HG03378 (cell line): ENCODE data around the gene FAM174B.

Source experiments
- ATAC-seq: cut with Tn5 transposase; IDR thresholded peaks from one replicate; pipeline ENCODE4 v1.9.1; 2021; ENCODE audit warnings: mild to moderate bottlenecking, moderate library complexity; ENCODE audit not compliant: unreplicated experiment

The FAM174B gene

DNA sequence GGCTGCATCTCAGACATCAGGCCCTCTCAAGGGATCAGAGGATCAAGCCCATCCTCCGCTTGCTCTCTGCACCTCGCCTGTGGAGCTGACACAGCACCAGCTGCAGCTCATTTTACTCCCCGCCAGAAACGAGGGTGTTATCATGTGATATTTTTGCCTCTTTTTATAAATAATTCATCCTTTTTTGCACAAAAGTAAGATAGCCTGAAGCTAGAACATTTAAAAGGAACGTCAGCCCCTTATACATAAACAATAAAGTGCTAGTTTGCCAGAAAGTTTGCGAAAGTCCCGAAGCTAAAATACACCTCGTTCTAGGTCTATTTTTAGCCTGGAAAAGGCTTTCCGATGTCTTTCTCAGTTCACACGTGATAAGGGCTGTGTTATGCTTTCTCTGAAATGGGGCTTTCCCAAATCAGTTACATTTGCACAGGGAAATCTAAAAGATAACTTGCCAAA, 9.6 kb upstream of the FAM174B start:
- peak; percentile 40 for ATAC-seq

DNA sequence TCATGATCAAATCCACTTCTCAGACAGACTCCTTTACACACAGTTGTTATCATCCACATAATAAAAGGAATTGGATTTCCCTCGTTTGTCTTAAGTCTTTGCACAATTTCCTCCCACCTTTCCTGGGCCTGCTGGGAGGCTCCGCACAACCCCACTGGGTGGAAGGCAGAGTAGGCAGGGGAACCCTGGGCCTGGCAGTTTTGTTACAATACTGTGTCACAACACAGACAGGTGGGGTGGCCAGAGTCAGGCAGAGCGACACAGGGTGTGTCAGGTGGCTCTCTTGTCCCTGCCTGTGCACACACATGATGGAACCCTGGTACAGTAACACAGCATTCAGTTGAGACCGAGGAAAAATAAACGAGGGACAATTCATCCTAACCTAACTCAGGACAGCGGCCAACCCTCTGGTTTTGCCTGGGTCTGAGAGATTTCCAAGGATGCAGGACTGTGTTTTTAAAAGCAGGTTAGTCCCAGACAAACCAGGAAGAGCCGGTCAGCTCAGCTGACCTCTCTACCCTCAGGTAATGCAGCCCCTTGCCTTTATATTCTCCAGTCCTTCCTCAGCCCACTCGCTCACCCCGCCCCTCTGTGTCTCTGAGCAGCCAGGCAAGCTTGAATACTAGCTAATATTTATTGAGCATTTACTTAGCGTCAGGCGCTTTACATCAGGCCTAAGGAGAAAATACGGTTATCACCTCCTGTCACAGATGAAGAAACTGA, 8.8 kb upstream of the FAM174B start:
- no peak for ATAC-seq

DNA sequence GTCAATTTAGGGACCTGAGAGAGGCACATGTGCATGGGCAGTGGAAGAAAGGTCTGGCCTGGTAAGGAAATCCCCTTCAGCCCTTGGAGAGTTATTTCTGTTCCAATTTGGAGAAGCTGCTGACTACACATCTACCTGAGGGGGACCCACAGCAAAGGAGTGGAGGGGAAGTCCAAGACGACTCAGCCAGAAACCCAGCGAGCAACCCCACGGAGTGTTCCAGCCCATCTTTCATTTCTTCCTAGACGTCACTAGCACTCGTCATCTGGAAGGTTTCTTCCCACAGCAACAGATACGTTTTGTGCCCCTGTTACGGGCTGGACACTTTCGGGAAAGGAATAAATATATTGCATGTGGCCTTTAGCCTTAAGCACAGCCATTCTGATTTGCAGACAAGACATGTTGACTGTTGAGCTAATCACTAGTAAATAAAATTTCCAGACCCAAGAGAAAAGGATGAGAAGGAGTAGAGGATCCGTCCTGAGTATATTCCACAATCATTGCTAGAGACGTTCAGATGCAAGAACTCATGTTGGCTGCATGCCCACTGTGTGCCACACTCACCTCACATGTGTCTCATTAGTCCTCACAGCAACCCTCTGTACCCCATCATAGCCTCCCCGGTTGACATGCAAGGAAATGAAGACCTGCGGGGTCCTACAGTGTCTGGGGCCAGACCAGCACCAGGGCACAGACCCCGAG, 7.8 kb upstream of the FAM174B start:
- ATAC-seq = peak; percentile 58

DNA sequence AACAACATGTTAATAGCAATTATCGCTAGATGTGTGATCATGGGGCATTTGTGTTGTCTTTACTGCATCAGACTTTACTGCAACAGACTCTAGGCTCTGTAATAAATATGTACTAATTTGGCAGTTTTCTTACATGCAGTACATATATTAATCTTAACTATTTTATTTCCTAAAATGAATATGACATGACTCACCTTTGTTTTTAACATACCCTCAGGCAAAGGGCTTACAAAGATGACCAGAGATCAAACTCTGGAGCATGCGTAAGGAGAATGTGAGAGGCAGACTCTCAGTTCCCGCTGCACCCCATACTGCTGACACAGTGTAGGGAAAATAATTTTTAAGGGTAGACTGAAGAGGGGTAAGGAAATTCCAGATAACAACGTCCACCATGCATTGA, 7.2 kb upstream of the FAM174B start:
- ATAC-seq = no peak

DNA sequence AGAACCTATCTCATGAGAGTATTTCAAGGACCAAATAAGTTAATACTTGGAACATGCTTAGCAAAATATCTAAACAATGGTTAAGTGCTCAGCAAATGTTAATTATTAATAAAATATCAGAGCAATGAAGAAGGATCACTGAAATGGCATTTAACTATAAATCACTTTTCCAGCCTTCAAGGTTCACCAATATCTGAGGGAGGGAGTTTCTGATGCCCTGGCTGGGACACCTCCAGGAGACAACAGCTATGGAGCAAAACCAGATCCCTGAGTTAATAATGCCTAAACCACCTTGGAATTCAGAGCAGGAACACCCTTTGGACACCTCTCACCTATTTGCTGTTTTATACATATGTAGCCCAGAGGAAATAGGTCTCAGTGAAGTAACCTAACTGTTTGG, 6.4 kb upstream of the FAM174B start:
- ATAC-seq = no peak

DNA sequence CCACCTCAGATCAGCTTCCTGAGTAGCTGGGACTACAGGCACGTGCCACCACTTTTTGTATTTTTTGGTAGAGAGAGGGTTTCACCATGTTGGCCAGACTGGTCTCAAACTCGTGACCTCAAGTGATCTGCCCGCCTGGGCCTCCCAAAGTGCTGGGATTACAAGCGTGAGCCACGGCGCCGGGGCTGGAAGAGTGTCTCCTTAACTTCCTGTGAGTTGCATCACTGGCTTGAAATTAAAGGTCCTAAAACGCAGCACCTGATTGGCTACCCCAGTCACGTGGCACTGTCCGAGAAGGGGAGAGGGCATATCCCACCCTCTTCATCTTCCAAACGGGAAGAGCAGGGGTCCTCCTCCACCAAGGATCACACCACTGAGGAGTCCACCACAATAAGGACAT, 5.5 kb upstream of the FAM174B start:
- ATAC-seq = no peak

DNA sequence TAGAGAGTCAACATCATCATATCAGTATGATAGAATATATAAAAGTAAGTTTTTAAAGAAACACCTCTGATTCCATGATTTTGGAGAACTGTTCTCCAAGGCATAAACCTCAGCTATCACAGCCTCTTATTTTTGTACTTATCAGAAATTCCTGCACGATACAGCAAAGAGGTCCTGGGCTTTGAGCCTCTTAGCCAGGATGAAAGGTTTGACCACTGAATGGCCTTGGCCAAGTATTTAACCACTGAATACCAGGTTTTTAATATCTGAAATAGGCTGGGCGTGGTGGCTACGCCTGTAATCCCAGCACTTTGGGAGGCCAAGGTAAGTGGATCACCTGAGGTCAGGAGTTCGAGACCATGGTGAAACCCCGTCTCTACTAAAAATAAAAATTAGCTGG, 1.9 kb upstream of the FAM174B start:
- ATAC-seq = no peak

DNA sequence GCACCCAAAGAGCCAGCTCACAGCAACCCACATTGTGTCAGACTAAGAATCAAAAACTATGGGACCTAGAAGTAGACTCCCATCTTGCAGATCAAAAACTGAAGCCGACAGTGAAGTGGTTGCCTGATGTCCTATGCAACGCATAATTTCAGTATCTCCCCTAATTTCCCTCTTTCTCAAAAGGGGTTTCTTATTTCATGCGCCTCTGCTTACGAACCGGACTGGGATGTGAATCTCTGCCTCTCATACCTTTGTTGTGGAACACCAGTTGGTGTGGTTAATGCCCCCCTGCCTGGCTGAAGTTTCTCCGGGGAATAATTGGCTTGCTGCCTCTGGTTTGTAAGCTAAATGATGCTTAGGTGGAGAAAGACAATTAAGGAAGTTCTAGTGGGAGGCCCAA, 514 bp upstream of the FAM174B start:
- ATAC-seq = no peak

DNA sequence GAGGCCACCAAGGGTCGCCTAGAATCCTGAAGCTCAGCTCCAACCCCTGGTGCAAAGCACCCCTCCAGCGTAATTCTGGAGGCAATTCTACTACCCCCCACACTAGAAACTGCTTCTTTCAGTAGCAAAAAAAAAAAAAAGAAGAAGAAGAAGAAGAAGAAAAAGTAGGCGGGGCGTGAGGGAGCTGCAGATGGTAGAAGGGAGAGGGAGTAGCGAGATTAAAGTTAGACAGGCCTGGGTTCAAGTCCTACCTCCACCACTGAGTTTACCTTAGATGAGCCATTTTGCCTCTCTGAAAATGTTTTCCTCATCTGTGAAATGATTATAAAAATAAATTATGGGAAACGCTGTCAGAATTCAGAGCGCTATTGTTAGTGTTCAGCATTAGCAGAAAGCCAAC, 913 bp downstream of the FAM174B start:
- ATAC-seq = no peak

DNA sequence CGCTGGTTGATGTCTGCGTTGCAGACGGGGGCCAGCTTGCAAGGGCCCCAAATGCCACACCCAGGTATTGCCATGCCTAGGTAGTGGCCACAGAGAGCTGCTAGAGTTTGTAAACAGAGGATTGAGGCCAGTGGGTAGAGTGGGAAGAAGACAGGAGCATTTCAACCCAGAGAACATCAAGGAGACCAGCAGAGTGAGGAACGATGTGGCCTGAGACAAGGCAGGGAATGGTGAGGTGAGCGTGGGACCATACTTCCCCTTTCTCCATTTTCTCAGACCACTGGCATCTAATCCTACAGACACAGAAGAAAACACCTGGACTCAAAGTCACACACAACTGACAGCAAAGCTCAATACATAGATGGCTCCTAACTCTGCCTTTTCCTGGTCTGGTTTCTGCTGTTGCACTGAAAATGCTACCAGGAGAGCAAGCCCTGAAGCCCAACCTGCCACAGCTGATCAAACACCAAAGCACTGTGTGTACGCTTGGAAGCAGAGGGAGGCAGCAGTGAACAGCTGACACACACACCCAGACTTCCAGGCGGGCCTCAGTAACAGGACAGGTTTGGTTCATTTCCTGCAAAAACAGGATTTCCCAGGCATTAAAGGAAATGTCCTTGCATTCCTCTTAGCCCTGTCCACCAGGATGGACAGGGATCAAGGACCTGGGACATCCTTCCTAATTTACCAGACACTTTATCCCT, 1.6 kb downstream of the FAM174B start:
- no peak for ATAC-seq

DNA sequence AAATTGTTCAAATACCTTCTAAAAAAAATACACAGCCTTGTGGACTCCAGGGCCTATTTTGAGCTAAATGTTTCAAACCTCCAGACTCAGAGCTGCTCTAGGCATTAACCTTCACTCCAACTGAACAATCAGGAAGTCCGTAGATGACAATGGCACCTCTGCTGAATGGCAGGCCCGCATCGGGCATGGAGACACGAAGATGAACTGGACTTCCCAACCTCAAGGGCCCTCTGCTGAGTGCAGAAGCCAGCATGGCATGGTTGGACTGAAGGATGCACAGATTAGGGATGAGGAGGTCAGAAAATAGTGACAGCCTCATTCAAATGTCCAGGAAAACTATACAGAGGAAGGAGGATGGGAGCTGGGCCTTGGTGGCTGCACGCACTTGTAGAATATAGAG, 2.2 kb downstream of the FAM174B start:
- ATAC-seq = no peak

DNA sequence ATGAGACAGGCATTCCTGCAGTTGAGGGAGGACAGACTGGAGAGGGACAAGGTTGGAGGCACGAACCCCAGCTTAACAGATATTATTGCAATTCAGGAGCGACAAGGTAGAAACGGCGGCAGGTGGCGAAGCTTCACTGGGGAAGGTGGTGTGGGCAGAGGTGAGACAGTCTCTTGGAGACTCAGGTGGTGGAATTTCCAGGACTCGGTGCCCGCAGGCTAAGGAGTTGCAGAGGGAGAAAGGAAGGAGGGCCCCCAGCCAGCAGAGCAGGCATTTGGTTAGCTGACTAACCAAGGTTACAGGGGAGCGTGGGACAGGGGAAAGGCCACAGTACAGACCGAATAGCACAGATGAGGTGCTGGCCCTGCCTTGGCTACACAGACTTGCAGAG, 3.0 kb downstream of the FAM174B start:
- ATAC-seq = no peak

DNA sequence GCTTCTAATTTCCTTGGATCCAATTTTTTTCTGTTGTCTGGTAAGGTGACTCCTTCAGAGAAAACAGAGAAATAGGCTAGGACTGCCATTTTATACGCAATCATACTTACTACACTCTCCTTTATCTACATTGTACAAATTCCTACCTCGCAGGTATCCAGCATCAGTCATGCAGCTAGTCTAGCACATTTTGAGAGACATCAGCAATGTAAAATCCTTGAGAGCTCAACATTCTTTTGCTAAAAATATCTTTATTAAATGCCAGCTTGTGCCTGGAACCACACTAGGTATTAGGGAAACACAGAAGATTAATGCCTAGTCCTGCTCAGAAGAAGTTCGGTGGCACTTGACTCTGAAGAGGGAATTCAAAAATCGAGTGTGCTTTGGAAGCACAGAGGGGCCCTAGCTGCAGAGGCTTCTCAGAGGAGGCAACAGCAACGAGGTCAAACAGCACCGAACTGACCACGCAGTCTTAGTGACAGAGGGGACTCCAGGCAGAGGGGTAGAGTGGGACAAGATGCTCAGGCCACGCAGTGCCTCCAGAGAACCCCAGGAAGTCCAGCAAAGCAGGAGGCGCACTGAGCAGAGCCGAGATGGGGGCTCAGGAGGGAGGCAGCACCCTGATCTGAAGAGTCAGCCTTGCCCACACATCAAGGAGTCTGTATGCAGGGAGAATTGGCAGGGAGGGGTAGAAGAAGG, 3.5 kb downstream of the FAM174B start:
- ATAC-seq = no peak

DNA sequence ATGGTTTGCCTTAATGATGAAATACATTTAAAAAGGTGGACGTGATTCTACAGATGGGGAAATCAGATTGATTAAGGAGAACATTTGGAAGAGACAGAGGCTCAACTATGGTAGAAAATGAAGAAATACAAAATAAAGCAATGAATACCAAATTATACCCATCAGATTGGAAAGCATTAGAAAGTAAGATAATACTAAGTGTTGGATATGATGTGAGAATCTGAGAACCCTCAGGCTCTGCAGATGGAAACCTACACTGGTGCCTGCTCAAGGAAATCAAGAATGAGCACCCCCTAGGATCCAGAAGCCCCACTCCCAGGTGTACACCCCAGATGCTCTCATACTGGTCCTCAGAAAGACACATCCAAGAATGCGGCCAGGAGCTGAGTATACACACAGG, 4.6 kb downstream of the FAM174B start:
- no peak for ATAC-seq

DNA sequence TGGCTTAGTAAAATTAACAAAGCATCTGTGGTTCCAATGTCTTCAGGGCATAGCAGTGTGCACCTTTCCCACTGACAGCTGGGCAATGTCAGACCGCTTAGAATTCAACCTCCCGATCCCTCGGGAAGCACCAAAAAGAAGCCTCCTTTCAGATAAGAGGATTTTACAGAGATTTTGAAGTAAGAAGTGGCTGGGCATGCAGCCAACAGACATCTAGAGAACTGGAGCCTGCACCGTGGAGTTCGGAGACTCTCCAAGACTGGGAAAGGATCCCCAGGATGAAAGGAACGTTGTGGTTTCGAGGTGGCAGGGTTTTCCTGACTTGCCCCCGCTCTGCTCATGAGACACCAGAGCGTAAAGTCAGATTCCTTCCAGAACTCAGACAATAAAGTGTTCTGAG, 5.3 kb downstream of the FAM174B start:
- no peak for ATAC-seq

DNA sequence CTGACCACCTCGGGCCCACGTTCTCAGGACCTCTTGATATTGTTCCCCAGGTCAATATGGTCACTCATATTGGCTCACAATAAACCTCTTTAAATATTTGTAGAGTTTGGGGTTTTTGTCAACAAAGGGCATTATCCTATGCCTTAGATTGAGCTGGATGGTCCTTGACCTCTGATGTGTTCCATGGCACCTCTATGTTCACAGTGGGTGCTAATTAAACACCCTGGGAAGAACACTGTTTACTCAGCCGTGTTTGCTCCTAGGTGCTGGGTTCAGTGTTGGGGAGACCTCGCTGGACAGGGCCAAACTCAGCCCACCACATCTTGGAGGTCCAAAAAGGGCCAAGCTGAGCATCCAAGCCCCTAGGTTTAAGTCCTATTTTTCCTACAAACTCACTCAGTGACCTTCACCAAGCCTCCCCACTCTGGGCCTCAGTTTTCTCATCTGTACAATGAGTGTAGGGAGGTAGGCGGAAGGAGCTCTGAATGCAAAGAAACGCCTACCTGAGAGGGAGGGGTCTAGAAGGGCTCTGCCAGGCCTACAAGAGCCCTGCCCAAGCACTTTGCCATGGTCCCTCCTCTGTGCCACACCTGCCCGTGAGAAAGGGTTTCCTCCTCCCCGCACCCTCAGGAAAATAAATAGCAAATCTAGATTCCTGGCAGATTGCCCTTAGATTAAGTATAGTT, 7.2 kb downstream of the FAM174B start:
- no peak for ATAC-seq

DNA sequence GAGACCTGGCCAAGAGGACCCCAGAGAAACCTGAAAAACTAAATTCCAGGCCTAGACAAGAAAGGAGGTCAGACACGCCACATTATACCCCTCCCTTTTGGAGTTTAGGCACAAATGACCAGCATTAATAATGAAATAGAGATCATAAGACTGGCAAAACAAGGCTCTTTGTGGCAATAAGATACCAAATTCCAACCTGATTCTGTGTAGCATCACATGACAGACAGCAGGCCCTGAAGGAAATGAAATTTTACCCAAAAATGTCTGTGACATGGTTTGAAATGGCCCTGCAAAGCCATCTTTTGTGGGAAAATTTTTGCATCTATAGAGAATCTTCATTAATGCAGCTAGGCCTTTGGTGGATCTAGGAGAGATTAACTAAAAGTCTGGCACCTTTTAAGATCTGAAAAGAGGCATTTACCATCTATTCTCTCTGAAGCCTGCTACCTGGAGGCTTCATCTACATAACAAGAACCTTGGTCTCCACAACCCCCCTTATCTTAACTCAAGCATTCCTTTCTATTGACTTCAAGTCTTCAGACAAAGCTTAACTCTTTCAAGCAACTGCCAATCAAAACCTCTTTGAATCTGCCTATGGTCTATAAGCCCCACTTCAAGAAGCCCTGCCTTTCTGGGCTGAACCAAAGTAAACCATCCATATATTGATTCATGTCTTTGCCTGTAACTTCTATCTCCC, 8.0 kb downstream of the FAM174B start:
- no peak for ATAC-seq

DNA sequence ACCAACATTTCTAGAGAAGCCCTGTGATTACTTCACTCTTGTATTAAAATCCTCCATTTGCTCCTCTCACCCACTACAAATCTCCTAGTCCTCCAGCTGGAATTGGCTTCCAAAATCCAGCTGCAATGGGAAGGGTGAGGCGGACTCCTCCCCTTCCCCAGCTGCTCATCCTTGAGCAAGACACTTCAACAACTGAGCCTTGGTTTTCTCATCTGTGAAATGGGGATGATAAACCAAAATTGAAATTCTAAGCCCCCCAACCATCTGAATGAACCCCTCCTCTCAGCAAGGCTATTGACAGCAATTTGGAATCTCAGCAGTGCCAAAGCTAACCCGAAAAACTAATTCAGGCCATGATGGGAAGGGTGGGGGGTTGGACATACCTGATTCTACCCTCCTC, 9.4 kb downstream of the FAM174B start:
- no peak for ATAC-seq

DNA sequence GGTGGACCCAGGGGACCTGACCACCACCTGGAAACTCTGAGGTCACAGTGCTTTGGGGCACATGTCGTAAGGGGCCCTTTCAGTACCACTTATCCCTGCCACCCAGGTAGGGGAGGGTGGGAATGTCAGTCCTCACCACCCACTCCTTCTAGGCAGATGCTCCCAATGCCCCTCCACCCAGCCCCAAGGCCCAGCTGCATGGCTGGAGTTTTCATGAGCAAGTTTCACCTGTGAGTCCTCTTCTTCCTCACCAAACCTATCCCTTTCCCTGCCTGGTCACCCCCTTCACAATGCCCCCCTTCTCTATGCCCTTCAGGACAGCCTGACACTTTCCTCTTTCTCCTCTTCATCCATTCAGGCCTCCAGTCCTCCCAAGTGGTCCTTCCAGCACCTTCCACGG, 9.8 kb downstream of the FAM174B start:
- no peak for ATAC-seq

DNA sequence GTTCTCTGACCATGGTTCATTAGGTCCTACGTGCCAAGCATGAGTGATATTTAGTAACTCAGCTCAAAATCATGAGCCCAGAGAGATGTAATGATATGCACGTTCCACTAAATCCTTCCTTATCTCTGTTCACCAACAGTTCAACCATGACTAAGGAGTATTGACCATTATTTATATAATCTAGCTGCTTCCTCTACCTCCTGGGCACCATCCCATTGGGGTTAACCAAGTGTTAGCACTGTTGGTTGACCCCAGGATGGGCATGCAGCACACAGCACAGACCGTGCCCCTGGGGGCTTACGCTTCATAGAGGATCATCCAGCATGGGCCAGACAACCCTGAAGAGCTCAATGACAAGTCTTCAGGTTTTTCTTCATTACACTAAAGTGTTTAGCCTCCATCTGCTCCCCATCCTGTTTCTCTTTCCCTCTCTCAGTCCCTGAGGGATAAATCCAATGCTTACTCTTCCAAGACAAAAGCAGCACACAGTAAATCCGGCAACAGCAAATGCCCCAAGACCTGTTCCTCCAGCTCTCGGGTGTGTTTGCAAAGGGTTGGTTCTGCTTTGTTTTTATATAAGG, 10.4 kb downstream of the FAM174B start:
- no peak for ATAC-seq
